Measurements from ENCODE around the gene BCDIN3D.

- TF ChIP-seq CTCF (IDR thresholded peaks at IDR 0.05) (no peak), POLR2A (IDR thresholded peaks at IDR 0.05) (no peak)
Measured at GRCh38 chr12:49825971-49826421, 16.9 kb downstream of the BCDIN3D start.
